Lung (tissue), 12 donors: Measurements from ENCODE around the gene LRRK2. TPM values are rescaled to one million over a fixed set of nuclear protein-coding genes. Genes with fewer than 3 reads are reported as not detected.

Experiments used
- ATAC-seq: fragments of 200-7000 bp; cut with Tn5 transposase; one replicate; pipeline ENCODE4 v1.9.1; 2020; ENCODE audit warnings: moderate number of reproducible peaks; ENCODE audit not compliant: insufficient read depth, low FRiP score
- DNase-seq, 3 donors: peaks; one replicate each; pipeline ENCODE4 v3.0.0-alpha.2; 2013 to 2017
- H3K27ac ChIP-seq, 2 donors: one replicate each; pipeline ENCODE4 v1.5.1; 2013; ENCODE audit warnings: mild to moderate bottlenecking in 2 of 2, moderate library complexity in 2 of 2, control low read depth in 1 of 2, inconsistent platforms in 1 of 2, low read depth in 1 of 2, low read length in 1 of 2
- H3K27me3 ChIP-seq, 3 donors: one replicate each; pipeline ENCODE4 v1.5.1; 2013; ENCODE audit warnings: low read length in 2 of 3; ENCODE audit not compliant: control insufficient read depth in 3 of 3, insufficient read depth in 3 of 3
- H3K36me3 ChIP-seq, 4 donors: one replicate each; pipeline ENCODE4 v1.5.1; 2013; ENCODE audit warnings: low read length in 4 of 4, mild to moderate bottlenecking in 1 of 4, moderate library complexity in 1 of 4; ENCODE audit not compliant: control insufficient read depth in 4 of 4, insufficient read depth in 4 of 4
- H3K4me1 ChIP-seq, 5 donors: one replicate each; pipeline ENCODE4 v1.5.1; 2013; ENCODE audit warnings: low read length in 5 of 5, mild to moderate bottlenecking in 2 of 5, moderate library complexity in 1 of 5; ENCODE audit not compliant: control insufficient read depth in 5 of 5, insufficient read depth in 5 of 5
- H3K4me3 ChIP-seq: one replicate; pipeline ENCODE4 v1.5.1; 2013; ENCODE audit warnings: mild to moderate bottlenecking, control low read depth, moderate library complexity
- H3K9ac ChIP-seq, 2 donors: one replicate each; pipeline ENCODE4 v1.5.1; 2013; ENCODE audit warnings: low read length in 2 of 2, control low read depth in 1 of 2; ENCODE audit not compliant: insufficient read depth in 1 of 2
- H3K9me3 ChIP-seq, 4 donors: one replicate each; pipeline ENCODE4 v1.5.1; 2013; ENCODE audit warnings: low read length in 3 of 4, mild to moderate bottlenecking in 1 of 4, moderate library complexity in 1 of 4; ENCODE audit not compliant: control insufficient read depth in 4 of 4, insufficient read depth in 3 of 4
- CTCF ChIP-seq: IDR thresholded peaks from 2 replicates; pipeline ENCODE4 v1.5.1; 2012; ENCODE audit warnings: mild to moderate bottlenecking; ENCODE audit errors: control extremely low read depth, extremely low read depth
- WGBS, 2 donors: extraction: QIAGEN DNeasy Blood & Tissue Kit; methylation state at CpG; one replicate each; pipeline ENCODE4 v1.1.7; 2013; 5-methylcytosine and 5-hydroxymethylcytosine counted together
- polyA plus RNA-seq, 2 donors: library from polyadenylated mRNA; stranded (reverse); fragments of 200-250 nt; gene quantifications; one replicate each; pipeline ENCODE4 v1.2.1, GENCODE V29; 2013
- total RNA-seq, 2 donors: library from RNA; depleted of rRNA in 1 of 2; stranded (reverse); fragments of >200 nt in 1 of 2; gene quantifications; one replicate each; pipeline ENCODE4 v1.2.1, GENCODE V29; 2014 to 2021
- donor health status: control.
- donor health status: control.
- donor health status: Bipolar disorder and iron deficiency.
- donor health status: healthy.
- donor health status: DM: yes; HTN: yes; CAD: no.

Gene LRRK2
- total and polyA plus RNA-seq, 4 donors = 74.3 to 276 (median 193) TPM

DNA sequence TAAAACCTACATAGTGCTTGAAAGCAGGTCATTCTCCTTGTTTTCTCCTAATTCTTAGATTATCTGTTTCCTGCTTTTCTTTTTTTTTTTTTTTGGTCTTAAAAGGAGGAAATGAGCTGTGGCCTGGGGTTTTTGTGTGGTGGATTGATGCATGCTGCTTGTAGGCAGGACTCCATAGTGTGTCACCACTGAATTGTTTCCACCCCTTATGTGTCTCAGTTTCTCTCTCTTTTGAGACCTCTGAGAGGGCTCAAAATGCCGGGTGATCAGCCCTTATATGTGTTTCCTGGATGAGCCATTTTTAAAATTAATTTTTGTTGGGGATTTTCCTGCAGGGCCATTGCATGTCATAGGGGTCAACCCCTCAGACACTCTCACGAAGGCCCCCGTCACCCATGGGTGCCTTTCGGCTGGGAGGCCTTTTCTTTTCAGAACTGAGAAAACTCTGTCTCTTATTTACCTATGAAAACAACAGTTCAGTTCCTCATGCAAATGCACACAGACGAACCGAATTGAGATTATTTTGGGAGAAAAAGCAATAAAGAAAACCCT, 32.0 kb upstream of the LRRK2 start:
- Histone ChIP-seq H3K4me3 (no peak overlapping the region), H3K9me3 (peaks cover 0 to 3% (median 0%) of the 10 kb centered on the region in 4 donors), H3K27me3 (no peaks in the 10 kb centered on the region), H3K9ac (no peak overlapping the region), H3K4me1 (no peaks in the 10 kb centered on the region), H3K27ac (no peak overlapping the region), H3K36me3 (no peaks in the 10 kb centered on the region)
- DNase-seq = no peak
- WGBS, 2 donors = 70 to 85% methylated on average over 6 of the region's 6 CpGs
- no peak for ATAC-seq
- TF ChIP-seq CTCF = no peak

- no peak for TF ChIP-seq CTCF
- H3K36me3 ChIP-seq = no peaks in the 10 kb centered on the region
Observed at GRCh38 chr12:40194846-40195245, 30.0 kb upstream of the LRRK2 start.

DNA sequence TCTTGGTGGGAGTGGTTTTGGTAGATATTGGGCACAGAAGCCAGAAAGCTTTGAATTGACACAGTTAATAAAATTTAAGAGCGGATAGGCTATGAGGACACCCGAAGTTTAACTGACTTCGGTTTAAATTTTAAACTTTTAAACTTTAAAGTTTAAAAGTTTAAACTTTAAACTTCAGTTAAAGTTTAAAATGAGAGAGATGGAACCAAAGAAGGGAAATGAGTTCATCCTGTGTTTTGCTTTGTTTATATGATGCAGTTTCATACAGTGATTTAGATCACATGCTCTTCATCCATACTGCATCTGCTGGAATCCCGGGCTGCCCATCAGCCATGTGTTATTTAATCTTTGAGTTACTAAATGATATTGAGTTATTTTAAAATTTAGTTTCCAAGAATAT, 27.2 kb upstream of the LRRK2 start:
- H3K4me1 ChIP-seq = no peaks in the 10 kb centered on the region
- no peak for TF ChIP-seq CTCF
- H3K9me3 ChIP-seq = no peaks in the 10 kb centered on the region
- ATAC-seq (no peak), DNase-seq (no peak)
- 92 to 96% methylated on average over 4 of the region's 4 CpGs for WGBS, 2 donors
- no peaks in the 10 kb centered on the region for H3K27me3 ChIP-seq
- no peak overlapping the region for H3K27ac ChIP-seq
- H3K36me3 ChIP-seq = no peaks in the 10 kb centered on the region
- H3K4me3 ChIP-seq = no peak overlapping the region
- H3K9ac ChIP-seq = no peak overlapping the region

More at GRCh38 chr12:40194846-40195245, 30.0 kb upstream of the LRRK2 start:
- peaks cover 0 to 3% (median 0%) of the 10 kb centered on the region in 4 donors for H3K9me3 ChIP-seq
- no peaks in the 10 kb centered on the region for H3K27me3 ChIP-seq
- H3K9ac ChIP-seq = no peak overlapping the region
- DNase-seq (no peak), ATAC-seq (no peak)
- WGBS, 2 donors = 70 to 80% methylated on average over 3 of the region's 3 CpGs
- no peak overlapping the region for H3K4me3 ChIP-seq
- no peaks in the 10 kb centered on the region for H3K4me1 ChIP-seq
- H3K27ac ChIP-seq = no peak overlapping the region

DNA sequence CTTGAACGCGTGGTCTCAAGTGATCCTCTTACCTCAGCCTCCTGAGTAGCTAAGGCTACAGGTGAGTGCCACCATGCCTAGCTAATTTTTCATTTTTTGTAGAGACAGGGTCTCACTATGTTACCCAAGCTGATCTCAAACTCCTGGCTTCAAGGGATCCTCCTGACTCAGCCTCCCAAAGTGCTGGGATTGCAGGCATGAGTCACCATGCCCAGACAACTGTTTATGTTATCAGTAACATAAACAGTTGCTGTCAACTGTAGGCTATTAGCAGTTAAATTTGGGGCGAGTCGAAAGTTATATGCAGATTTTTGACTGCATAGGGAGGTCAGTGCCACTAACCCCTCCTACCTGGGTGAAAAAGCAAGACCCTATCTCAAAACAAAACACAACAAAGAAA, 26.2 kb upstream of the LRRK2 start:
- no peak for TF ChIP-seq CTCF
- Histone ChIP-seq H3K9me3 (no peaks in the 10 kb centered on the region), H3K4me1 (no peaks in the 10 kb centered on the region), H3K27me3 (no peaks in the 10 kb centered on the region), H3K9ac (no peak overlapping the region), H3K27ac (no peak overlapping the region), H3K36me3 (no peaks in the 10 kb centered on the region), H3K4me3 (no peak overlapping the region)
- 90 to 91% methylated on average over 4 of the region's 4 CpGs for WGBS, 2 donors
- ATAC-seq = no peak
- DNase-seq = no peak
